Skeletal muscle tissue (tissue), 2 donors: Measurements from ENCODE around the gene TULP3. TPM values are rescaled to one million over a fixed set of nuclear protein-coding genes. Genes with fewer than 3 reads are reported as not detected.

Source experiments
- small RNA-seq: library from RNA; depleted of rRNA; stranded (forward); fragments of <200 nt; gene quantifications from one replicate; pipeline ENCODE3, GENCODE V24; 2014
- total RNA-seq: library from RNA; depleted of rRNA; stranded (reverse); fragments of >200 nt; gene quantifications from one replicate; pipeline ENCODE4 v1.2.3, GENCODE V29; 2014

The TULP3 gene
- total RNA-seq, 1 donor from 2014 or later: 23.5 TPM

Small RNAs within 50 kb of the gene (small RNA-seq; reads per million reads assigned to genes)
- gene RNU6-1315P: not detected

Other genes with a start within 250 kb of the TULP3 start
- gene FKBP4, start 95.9 kb upstream of the TULP3 start, total RNA-seq: 27.1 TPM
- 18.8 TPM for gene ITFG2, start 78.2 kb upstream of the TULP3 start, total RNA-seq
- gene NRIP2, start 55.9 kb upstream of the TULP3 start, total RNA-seq: 1.0 TPM
- gene TEX52, start 33.9 kb upstream of the TULP3 start, total RNA-seq: not detected
- 0.52 TPM for gene FOXM1, start 13.7 kb upstream of the TULP3 start, total RNA-seq
- 10.4 TPM for gene RHNO1, start 13.7 kb upstream of the TULP3 start, total RNA-seq
- gene TEAD4, start 68.5 kb downstream of the TULP3 start, total RNA-seq: 30.3 TPM
- gene TSPAN9, start 186.5 kb downstream of the TULP3 start, total RNA-seq: 66.3 TPM